ENCODE data around the gene HDGFL2. TPM values are rescaled to one million over a fixed set of nuclear protein-coding genes. Genes with fewer than 3 reads are reported as not detected.

Gene HDGFL2
- polyA plus RNA-seq, 3 donors: 7.0 to 13.2 (median 10.5) TPM

- H3K4me2 ChIP-seq (replicated peaks; ENCODE audit: extremely low read depth, low read length, poor library complexity, severe bottlenecking): no peak overlapping the region
- H3K9me3 Mint-ChIP-seq: no peaks in the 10 kb centered on the region
- peaks cover 58% of the 10 kb centered on the region for H4K20me1 ChIP-seq (ENCODE audit: insufficient read depth, low read length)
- no peaks in the 10 kb centered on the region for H3K4me1 ChIP-seq (ENCODE audit: control insufficient read depth in 1 of 2, insufficient read depth in 2 of 2, low read length in 2 of 2)
- H3K4me3 ChIP-seq (replicated peaks in 1 of 3; ENCODE audit: low read depth in 2 of 3, low read length in 3 of 3): no peak overlapping the region
- DNase-seq: no peak
- H3K27ac Mint-ChIP-seq: peak overlapping the region in 1 of 7 donors; percentile 43
- no peak for TF ChIP-seq CTCF (IDR thresholded peaks at IDR 0.05)
- peaks cover 66 to 82% of the 10 kb centered on the region in 2 donors for H3K36me3 ChIP-seq (replicated peaks in 1 of 2; ENCODE audit: control insufficient read depth in 1 of 2, insufficient read depth in 2 of 2, low read length in 2 of 2)
- no peak overlapping the region for H2AFZ ChIP-seq (ENCODE audit: insufficient read depth, low read depth, low read length, poor library complexity, severe bottlenecking)
- no peaks in the 10 kb centered on the region for H3K27me3 ChIP-seq (ENCODE audit: control insufficient read depth in 2 of 2, insufficient read depth in 2 of 2, low read length in 2 of 2)
- peaks cover 0 to 4% (median 0%) of the 10 kb centered on the region in 3 donors for H3K27me3 Mint-ChIP-seq (ENCODE audit: low read depth in 3 of 3)
- no peak overlapping the region for H3K27ac ChIP-seq (ENCODE audit: low read depth in 1 of 2, low read length in 2 of 2)
- 84% methylated on average over 13 of the region's 15 CpGs for WGBS (ENCODE audit: insufficient coverage)
- no peak overlapping the region for H3K9ac ChIP-seq (ENCODE audit: insufficient read depth, low read length, poor library complexity, severe bottlenecking)
- peaks cover 3% of the 10 kb centered on the region for H3K4me1 Mint-ChIP-seq
- no peak overlapping the region for H3K4me3 Mint-ChIP-seq
- peaks cover 56 to 86% of the 10 kb centered on the region in 2 donors for H3K36me3 Mint-ChIP-seq
- intact Hi-C loops (cut with micrococcal nuclease): no loop called here
- H3K79me2 ChIP-seq (ENCODE audit: insufficient read depth, low read length): no peaks in the 10 kb centered on the region
- no peaks in the 10 kb centered on the region for H3K9me3 ChIP-seq (replicated peaks in 1 of 2; ENCODE audit: control insufficient read depth in 1 of 2, insufficient read depth in 1 of 2, low read length in 2 of 2)
These were observed 25.3 kb upstream of the HDGFL2 start for GRCh38 chr19:4446704-4447200.

GRCh38 chr19:4447327-4448146 is 24.6 kb upstream of the HDGFL2 start:
- H3K4me2 ChIP-seq (replicated peaks; ENCODE audit: extremely low read depth, low read length, poor library complexity, severe bottlenecking): no peak overlapping the region
- Mint-ChIP-seq H3K4me3 (no peak overlapping the region), H3K9me3 (no peaks in the 10 kb centered on the region), H3K36me3 (peaks cover 61 to 86% of the 10 kb centered on the region in 2 donors), H3K27ac (peak overlapping the region in 2 of 7 donors; percentile 20 to 30), H3K4me1 (no peaks in the 10 kb centered on the region), H3K27me3 (ENCODE audit: low read depth in 3 of 3) (peaks cover 0 to 4% (median 0%) of the 10 kb centered on the region in 3 donors)
- whole genome bisulfite sequencing (ENCODE audit: insufficient coverage): 96% methylated on average over 17 of the region's 28 CpGs
- no peak overlapping the region for H3K27ac ChIP-seq (ENCODE audit: low read depth in 1 of 2, low read length in 2 of 2)
- no peaks in the 10 kb centered on the region for H3K27me3 ChIP-seq (ENCODE audit: control insufficient read depth in 2 of 2, insufficient read depth in 2 of 2, low read length in 2 of 2)
- H4K20me1 ChIP-seq (ENCODE audit: insufficient read depth, low read length): peaks cover 65% of the 10 kb centered on the region
- TF ChIP-seq CTCF (IDR thresholded peaks at IDR 0.05): no peak
- H3K9me3 ChIP-seq (replicated peaks in 1 of 2; ENCODE audit: control insufficient read depth in 1 of 2, insufficient read depth in 1 of 2, low read length in 2 of 2): no peaks in the 10 kb centered on the region
- intact Hi-C loops (cut with micrococcal nuclease): no loop called here
- DNase-seq: no peak
- no peak overlapping the region for H2AFZ ChIP-seq (ENCODE audit: insufficient read depth, low read depth, low read length, poor library complexity, severe bottlenecking)
- no peaks in the 10 kb centered on the region for H3K79me2 ChIP-seq (ENCODE audit: insufficient read depth, low read length)
- H3K4me3 ChIP-seq (replicated peaks in 1 of 3; ENCODE audit: low read depth in 2 of 3, low read length in 3 of 3): no peak overlapping the region
- H3K9ac ChIP-seq (ENCODE audit: insufficient read depth, low read length, poor library complexity, severe bottlenecking): no peak overlapping the region
- H3K4me1 ChIP-seq (ENCODE audit: control insufficient read depth in 1 of 2, insufficient read depth in 2 of 2, low read length in 2 of 2): no peaks in the 10 kb centered on the region
- H3K36me3 ChIP-seq (replicated peaks in 1 of 2; ENCODE audit: control insufficient read depth in 1 of 2, insufficient read depth in 2 of 2, low read length in 2 of 2): peaks cover 74 to 90% of the 10 kb centered on the region in 2 donors

All from CD14-positive monocyte (primary cell).